HG03196 (cell line): Measurements from ENCODE around the gene SRSF2.
A peak's percentile ranks its signal among the peaks of the same experiment; 100 is the strongest.
"Not testable (repeated sequence)": the region's sequence is repeated elsewhere in the genome, so short reads cannot be mapped to it uniquely, and the experiment has no call there.

Experiments
- ATAC-seq: cut with Tn5 transposase; IDR thresholded peaks from one replicate; pipeline ENCODE4 v1.9.1; 2021; ENCODE audit not compliant: unreplicated experiment

SRSF2 gene

GRCh38 chr17:76702941-76703637 is 34.0 kb downstream of the SRSF2 start:
- ATAC-seq: no peak

DNA sequence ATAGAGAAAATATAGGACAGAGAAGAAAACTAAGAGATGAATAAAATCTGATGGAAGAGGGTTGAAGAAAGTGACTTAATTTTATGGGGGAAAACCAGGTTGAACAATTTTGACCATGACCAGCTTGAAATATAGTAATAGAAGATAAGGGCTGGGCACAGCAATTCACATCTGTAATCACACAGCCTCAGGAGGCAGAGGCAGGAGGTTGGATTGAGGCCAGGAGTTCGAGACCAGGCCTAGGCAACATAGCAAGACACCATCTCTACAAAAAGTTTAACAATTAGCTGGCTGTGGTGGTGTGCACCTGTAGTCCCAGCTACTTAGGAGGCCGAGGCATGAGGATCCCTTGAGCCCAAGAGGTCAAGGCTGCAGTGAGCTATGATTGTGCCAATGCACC is 35.1 kb downstream of the SRSF2 start:
- ATAC-seq: no peak

DNA sequence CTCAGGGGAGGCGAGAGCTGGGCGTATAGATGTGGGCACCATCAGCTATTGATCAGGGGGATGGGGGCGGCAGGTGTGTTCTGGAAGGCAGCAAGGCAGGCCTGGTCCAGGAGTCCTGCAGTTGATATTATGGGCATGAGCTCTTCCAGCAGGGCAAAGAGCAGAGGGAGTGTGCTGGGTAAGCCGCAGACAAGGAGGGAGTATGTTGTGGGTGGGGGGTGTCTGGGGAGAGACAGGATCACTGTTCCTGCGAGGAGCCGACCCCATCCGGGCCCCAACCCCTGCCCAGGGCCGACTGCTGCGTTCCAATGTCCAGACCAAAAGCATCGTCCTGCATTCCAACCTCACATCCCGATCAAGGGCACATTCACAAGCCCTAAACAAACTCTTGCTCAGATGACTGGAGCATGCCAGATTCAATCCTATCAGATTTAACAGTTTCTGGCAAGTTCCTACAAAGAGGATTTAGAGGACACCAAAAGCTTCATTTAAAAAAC is 35.6 kb downstream of the SRSF2 start:
- no peak for ATAC-seq

DNA sequence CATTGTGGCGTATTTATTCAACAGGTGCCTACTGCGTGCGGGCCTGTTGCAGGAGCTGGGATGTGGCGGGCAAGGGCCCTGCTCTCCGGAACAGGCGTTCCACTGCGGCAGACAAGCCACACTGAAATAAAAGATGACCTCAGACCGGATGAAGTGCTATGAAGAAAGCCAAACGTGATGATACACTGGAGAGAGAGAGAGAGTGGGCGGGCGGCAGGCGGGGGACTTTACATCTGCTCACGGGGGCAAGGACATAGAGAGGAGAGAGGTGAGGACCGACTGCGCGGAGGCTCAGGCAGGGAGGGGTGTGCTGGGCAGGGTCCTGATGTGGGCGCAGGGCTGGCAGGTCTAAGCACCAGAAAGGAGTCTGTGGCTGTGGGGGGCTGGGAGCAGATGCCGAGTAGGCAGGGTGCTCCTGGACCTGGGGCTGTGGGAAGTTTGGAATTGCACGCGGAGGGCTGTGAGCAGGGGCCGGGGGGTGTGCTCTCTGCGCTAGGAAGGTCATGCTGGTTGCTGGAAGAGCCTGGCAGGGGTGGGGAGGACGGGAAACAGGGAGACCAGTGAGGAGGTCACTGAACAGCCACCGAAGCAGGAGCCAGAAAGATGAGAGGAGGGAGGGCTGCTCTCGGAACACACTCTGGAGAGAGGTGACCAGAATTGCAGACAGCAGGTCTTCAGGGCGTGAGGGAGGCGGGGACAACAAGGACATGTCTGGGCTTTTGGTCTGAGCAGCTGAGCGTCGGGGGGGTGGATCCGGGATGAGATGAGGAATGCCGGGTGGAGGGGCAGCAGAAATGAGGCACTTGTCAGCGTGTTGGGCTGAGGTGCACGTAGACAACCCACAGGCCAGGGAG is 36.3 kb downstream of the SRSF2 start:
- no peak for ATAC-seq

- ATAC-seq: no peak
Observed at GRCh38 chr17:76700270-76700616, 36.9 kb downstream of the SRSF2 start.

- ATAC-seq: not testable (repeated sequence)
Observed at GRCh38 chr17:76698466-76698977, 38.6 kb downstream of the SRSF2 start.

- ATAC-seq: no peak
Observed at GRCh38 chr17:76697702-76698465, 39.2 kb downstream of the SRSF2 start.

DNA sequence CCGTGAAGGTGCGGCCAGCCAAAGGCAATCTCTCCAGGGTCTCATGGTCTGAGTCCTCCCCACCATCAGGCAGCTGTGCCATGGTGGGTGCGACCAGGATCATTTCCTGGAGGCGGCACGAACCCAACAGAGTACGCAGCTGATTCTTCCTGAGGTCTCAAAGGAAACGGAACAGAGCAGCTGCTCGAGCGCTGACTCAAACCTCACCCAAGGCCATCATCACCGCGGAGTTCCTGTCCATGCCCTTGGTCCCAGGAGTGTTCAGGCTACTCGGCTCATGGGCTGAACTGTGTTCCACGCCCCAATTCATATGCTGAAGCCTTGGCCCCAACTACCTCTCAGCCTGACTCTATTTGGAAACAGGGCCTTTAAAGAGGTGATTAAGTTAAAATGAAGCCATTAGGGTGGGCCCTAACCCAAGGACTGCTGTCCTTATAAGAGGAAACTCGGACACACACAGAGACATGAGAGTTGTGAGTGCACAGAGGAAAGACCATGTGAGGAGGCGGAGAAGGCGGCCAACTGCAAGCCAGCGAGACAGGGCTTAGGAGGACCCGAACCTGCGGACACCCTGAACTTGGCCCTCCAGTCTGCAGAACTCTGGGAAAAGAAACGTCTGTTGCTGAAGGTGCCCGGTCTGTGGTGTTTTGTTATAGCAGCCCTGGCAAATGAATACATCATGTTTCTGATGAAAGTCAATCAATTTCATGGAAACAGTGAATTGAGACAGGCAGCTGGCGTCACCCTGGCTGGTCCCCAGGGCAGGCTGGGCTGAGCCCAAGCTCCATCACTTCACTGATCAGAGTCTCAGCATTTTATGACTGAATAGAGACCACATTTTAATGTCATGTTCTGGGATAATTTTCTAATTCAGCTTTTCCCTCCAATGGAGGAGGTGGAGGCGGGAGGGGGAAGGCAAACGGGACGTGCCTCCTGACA is 40.1 kb downstream of the SRSF2 start:
- peak; percentile 70 for ATAC-seq

DNA sequence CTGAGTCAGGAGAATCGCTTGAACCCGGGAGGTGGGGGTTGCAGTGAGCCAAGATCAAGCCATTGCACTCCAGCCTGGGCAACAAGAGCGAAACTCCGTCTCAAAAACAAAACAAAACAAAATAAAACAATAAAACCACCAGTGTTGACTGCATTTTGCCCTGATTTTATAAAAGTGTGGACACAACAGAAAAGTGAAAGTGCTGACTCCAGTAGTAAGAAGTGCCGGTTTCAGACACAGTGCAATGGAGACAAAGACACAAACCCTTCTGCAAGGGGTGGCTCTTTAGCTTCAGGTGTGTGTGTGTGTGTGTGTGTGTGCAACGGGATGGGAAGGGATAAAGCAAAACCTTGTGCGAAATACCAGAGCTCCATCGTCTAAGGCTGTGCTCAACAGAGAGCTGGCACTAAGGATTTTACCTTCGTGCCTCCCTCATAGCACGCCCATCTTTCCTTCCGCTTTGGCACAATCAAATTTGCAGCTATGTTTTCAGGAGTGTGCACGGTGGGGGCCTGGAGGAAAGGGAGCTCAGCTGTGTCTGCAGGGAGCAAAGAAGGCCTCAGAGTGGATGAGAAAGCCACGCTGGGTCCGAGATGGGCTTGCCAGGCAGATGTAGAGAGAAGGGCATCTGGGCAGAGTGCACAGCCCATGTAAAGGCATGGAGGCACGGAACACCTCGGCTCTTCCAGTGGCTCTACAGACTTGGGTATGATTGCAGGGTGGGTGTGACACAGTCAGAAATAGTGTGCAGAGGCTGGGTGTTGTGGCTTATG is 41.9 kb downstream of the SRSF2 start:
- ATAC-seq: no peak

DNA sequence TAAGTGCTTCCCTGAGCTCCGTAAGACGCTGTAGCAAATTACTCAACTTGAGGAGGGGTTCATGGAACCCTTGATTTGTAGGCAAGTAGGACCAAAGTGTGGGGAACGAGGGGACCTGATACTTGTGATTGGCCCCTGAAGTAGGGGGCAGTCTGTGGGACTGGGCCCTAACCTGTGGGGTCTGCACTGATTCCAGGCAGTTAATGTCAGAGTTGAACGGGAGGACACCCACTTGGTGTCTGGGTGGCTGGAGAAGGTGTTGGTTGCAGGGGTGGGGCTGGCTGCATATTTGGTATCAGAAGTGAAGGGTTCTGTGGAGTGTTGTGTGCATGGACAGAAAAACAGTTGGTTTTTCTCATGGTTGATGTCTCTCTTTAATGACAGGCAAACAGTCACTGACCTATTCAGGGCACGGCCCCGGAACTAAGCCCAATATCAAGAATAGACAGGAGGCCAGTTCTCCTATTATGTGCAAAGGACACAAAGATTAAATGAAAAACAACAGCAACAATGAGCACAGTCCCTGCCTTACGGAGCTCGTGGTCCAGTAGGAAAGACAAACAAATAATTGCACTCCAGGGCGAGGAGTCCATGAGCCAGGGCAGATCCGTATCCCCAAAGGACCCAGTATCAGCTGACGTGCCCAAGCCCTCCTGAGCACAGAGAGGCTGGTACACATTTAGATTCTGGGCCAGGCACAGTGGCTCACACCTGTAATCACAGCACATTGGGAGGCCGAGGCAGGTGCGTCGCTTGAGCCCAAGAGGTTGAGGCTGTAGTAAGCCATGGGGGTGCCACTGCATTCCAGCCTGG is 45.5 kb downstream of the SRSF2 start:
- ATAC-seq: no peak

GRCh38 chr17:76690596-76691280 is 46.4 kb downstream of the SRSF2 start:
- ATAC-seq: no peak

GRCh38 chr17:76689859-76690258 is 47.3 kb downstream of the SRSF2 start:
- no peak for ATAC-seq

DNA sequence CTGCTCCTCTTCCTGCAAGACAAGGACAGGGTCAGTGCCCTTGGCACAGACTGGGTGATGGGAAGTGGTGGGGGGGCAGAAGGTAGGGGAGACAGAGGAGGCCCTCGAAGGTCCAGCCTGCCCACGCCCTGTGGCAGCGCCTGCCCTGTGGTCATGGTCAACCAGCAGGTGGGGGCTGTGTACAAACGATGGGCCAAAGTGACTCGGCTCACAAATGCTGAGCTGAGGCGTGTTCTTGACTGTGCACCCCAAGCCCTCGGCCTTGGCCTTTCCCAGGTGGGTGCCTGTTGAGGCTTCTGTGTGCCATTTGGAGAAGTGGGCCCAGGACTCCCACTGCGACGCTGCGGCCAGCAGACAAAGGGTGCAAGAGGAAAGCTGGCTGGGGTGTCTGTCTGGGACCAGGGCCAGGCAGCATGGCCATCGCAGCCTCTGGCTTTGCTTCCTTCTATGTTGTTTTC is 48.9 kb downstream of the SRSF2 start:
- ATAC-seq: no peak

- no peak for ATAC-seq
Observed at GRCh38 chr17:76687298-76688164, 49.6 kb downstream of the SRSF2 start.

DNA sequence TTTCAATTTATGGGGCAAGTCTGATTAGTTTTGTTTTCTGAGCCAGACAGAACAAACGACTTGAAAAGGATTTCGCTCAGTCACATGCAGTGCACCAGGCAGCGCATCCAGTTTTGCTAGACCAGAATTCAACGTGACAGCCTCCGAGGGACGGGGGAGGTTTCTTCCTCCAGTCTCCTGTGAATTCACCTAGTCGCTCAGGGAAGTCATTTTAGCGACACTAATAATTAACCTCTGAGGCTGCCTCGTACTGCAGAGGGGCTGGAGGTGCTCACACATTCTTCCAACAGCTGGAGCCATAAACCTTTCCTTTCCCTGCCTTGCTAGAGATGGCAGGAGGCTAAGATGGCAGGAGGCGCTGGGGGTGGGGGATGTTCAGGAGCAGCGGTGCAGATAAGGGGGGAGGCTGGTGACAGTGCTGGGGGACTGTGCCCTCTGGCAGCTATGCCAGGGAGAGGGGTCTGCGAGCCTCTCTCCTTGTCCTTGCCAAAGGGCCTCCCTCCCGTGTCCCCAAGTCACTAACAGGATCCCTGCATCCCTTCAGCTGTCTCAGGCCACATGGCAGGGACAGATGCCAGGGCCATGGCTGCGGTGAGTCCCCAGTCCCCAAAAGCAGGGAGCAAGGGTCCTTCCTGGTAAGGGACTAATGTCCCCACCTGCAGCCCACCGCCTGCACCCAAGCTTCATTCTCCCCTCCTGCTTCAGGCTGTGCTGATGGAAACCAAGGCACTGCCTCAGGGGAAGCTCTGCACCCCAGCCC is 50.4 kb downstream of the SRSF2 start:
- no peak for ATAC-seq

- ATAC-seq: no peak
Observed at GRCh38 chr17:76685846-76686245, 51.3 kb downstream of the SRSF2 start.
